Endothelial cell of umbilical vein (primary cell): ENCODE results near the gene RBL1. TPM values are rescaled to one million over a fixed set of nuclear protein-coding genes. Genes with fewer than 3 reads are reported as not detected.

Source experiments
- BruUV-seq: library from RNA; stranded (reverse); fragments of 400-500 nt; replicated peaks from 2 replicates; lab custom pipeline; 2021; lab: Mats Ljungman, UMichigan
- CTCF ChIA-PET: fragments of 300-600, 350-600 bp; sonication (Branson Sonifier 250); formaldehyde crosslinking; loops from one replicate; lab custom pipeline; 2021; ENCODE audit warnings: antibody characterized with exemption, inconsistent platforms; lab: Charles Lee
- POLR2A ChIA-PET: fragments of 300-600, 350-600 bp; sonication (Branson Sonifier 250); formaldehyde crosslinking; loops from one replicate; lab custom pipeline; 2021; ENCODE audit warnings: antibody characterized with exemption, inconsistent platforms; lab: Charles Lee
- DNase-seq: peaks from one replicate; pipeline ENCODE4 v3.0.0-alpha.2; 2011; ENCODE audit warnings: low read depth, low spot score
- FAIRE-seq: peaks from 2 replicates; lab custom pipeline; 2011; peaks lifted over from hg19 to GRCh38; lab: Jason Lieb, UNC
- H2AFZ ChIP-seq: 2 replicates; pipeline ENCODE4 v1.6.0; 2012; ENCODE audit warnings: low read depth, low read length, control low read depth, inconsistent platforms
- H3K27ac ChIP-seq: 2 replicates; pipeline ENCODE4 v1.5.1; 2011; ENCODE audit warnings: low read depth, mild to moderate bottlenecking, control low read depth, low read length, moderate library complexity; ENCODE audit not compliant: insufficient read depth
- H3K27me3 ChIP-seq, 2 experiments: 2 replicates each; pipeline versions ENCODE4 v1.6.0 to v1.6.1; 2011; ENCODE audit warnings: low read length in 2 of 2, mixed read lengths in 1 of 2; ENCODE audit not compliant: control insufficient read depth in 2 of 2, insufficient read depth in 2 of 2
- H3K36me3 ChIP-seq, 2 experiments: 2 replicates in 1 of 2; 3 replicates in 1 of 2; pipeline ENCODE4 v1.5.1; 2011; ENCODE audit warnings: low read length in 2 of 2, mild to moderate bottlenecking in 1 of 2, moderate library complexity in 1 of 2; ENCODE audit not compliant: control insufficient read depth in 2 of 2, insufficient read depth in 2 of 2; ENCODE audit errors: extremely low read depth in 1 of 2
- H3K4me1 ChIP-seq: 3 replicates; pipeline ENCODE4 v1.5.1; 2011; ENCODE audit warnings: mild to moderate bottlenecking, low read length; ENCODE audit not compliant: control insufficient read depth, insufficient read depth; ENCODE audit errors: extremely low read depth
- H3K4me2 ChIP-seq: 2 replicates; pipeline ENCODE4 v1.6.1; 2011; ENCODE audit warnings: low read length, control low read depth, mixed read lengths; ENCODE audit not compliant: insufficient read depth
- H3K4me3 ChIP-seq, 3 experiments: fragments of 200-600 bp in 1 of 3; sonication (generic), shearing (Covaris generic) in 1 of 3; replicated peaks in 1 of 3; 2 replicates each; pipeline ENCODE4 v1.5.1; 2011 to 2016; ENCODE audit warnings: control low read depth in 3 of 3, low read length in 3 of 3, mild to moderate bottlenecking in 2 of 3, inconsistent platforms in 1 of 3, low read depth in 1 of 3, moderate library complexity in 1 of 3; ENCODE audit not compliant: insufficient read depth in 1 of 3
- H3K79me2 ChIP-seq: 2 replicates; pipeline ENCODE4 v1.6.0; 2012; ENCODE audit warnings: low read length, inconsistent platforms; ENCODE audit not compliant: control insufficient read depth, insufficient read depth
- H3K9ac ChIP-seq: replicated peaks from 2 replicates; pipeline ENCODE3; 2011; ENCODE audit warnings: low read length, control low read depth; ENCODE audit not compliant: insufficient read depth; ENCODE audit errors: extremely low read depth
- H3K9me1 ChIP-seq: replicated peaks from 3 replicates; pipeline ENCODE4 v1.6.0; 2011; ENCODE audit warnings: mild to moderate bottlenecking, low read length; ENCODE audit not compliant: control insufficient read depth, insufficient read depth; ENCODE audit errors: extremely low read depth
- H3K9me3 ChIP-seq: replicated peaks from 2 replicates; pipeline ENCODE4 v1.5.1; 2012; ENCODE audit warnings: low read length, inconsistent platforms; ENCODE audit not compliant: control insufficient read depth, insufficient read depth
- H4K20me1 ChIP-seq: replicated peaks from 2 replicates; pipeline ENCODE3; 2011; ENCODE audit warnings: mild to moderate bottlenecking, low read length; ENCODE audit not compliant: control insufficient read depth, insufficient read depth; ENCODE audit errors: extremely low read depth
- EZH2 ChIP-seq: IDR thresholded peaks from 2 replicates; pipeline ENCODE4 v1.6.1; 2012; ENCODE audit warnings: borderline replicate concordance, low read depth, mild to moderate bottlenecking, moderate library complexity, low read length, inconsistent platforms; ENCODE audit not compliant: severe bottlenecking
- FOS ChIP-seq: IDR thresholded peaks from 2 replicates; pipeline ENCODE4 v1.6.1; 2011; ENCODE audit warnings: mild to moderate bottlenecking, low read length, moderate library complexity, borderline replicate concordance; ENCODE audit not compliant: insufficient read depth
- GATA2 ChIP-seq: IDR thresholded peaks from 2 replicates; pipeline ENCODE4 v1.7.0; 2011; ENCODE audit warnings: low read depth, mild to moderate bottlenecking, moderate library complexity, mixed read lengths, low read length; ENCODE audit not compliant: insufficient read length, insufficient read depth
- JUN ChIP-seq: IDR thresholded peaks from 2 replicates; pipeline ENCODE4 v1.6.1; 2011; ENCODE audit warnings: borderline replicate concordance, low read depth; ENCODE audit not compliant: insufficient read length, insufficient read depth
- MAX ChIP-seq: IDR thresholded peaks from 2 replicates; pipeline ENCODE4 v1.6.1; 2011; ENCODE audit not compliant: insufficient read depth, insufficient read length
- MYC ChIP-seq: IDR thresholded peaks from one replicate; pipeline ENCODE4 v1.6.1; 2011; ENCODE audit warnings: mild to moderate bottlenecking, low read depth, low read length
- POLR2A ChIP-seq: IDR thresholded peaks from 2 replicates; pipeline ENCODE4 v1.6.1; 2012; ENCODE audit warnings: low read depth, mild to moderate bottlenecking, control low read depth, low read length
- POLR2AphosphoS5 ChIP-seq: IDR thresholded peaks from 2 replicates; pipeline ENCODE4 v1.6.1; 2012; ENCODE audit warnings: low read depth, mild to moderate bottlenecking, control low read depth, low read length, moderate library complexity; ENCODE audit not compliant: insufficient read depth
- dilution Hi-C: fragments of 300-500 bp; cut with MboI; formaldehyde crosslinking; loops from one replicate; pipeline ENCODE4 v1.15.0; 2019; ENCODE audit warnings: low sequenced_read_pairs; ENCODE audit not compliant: extremely low pct_ligation_motif_present
- intact Hi-C: fragments of 100-400 bp; cut with micrococcal nuclease; formaldehyde crosslinking; loops from one replicate; pipeline ENCODE4 v1.10.0; 2022
- polyA plus RNA-seq, 4 experiments: library from polyadenylated mRNA; depleted of rRNA in 3 of 4; stranded (reverse) in 3 of 4; unstranded in 1 of 4; fragments of >200 nt; gene quantifications; 2 replicates each; pipeline versions ENCODE4 v1.2.1 to v1.2.3, GENCODE V29; 2011 to 2012; ENCODE audit warnings: missing spikeins in 1 of 4
- total RNA-seq: library from RNA; stranded (reverse); gene quantifications from 2 replicates; pipeline ENCODE4 v1.2.3, GENCODE V29; 2021
- TF ChIP-seq, protein P1 (sequence below), 2 donors: IDR thresholded peaks; 1 replicate in 1 of 2; 2 replicates in 1 of 2; pipeline ENCODE4 v1.5.1; 2011; ENCODE audit warnings: low read length in 2 of 2, mild to moderate bottlenecking in 2 of 2, moderate library complexity in 2 of 2, control low read depth in 1 of 2, inconsistent platforms in 1 of 2, low read depth in 1 of 2; ENCODE audit not compliant: insufficient read depth in 1 of 2; ENCODE audit errors: extremely low read depth in 1 of 2

RBL1 gene
- total and polyA plus RNA-seq, 2 donors (not counting 3 experiments of a cell fraction or from before 2014, with no cell fraction given), result 3.1 to 20.1 TPM

GRCh38 chr20:37142708-37143107 lies 46.9 kb upstream of the RBL1 start:
- H3K9me3 ChIP-seq, result no peaks in the 10 kb centered on the region
- H3K4me3 ChIP-seq, result no peak overlapping the region
- TF ChIP-seq MAX, result no peak
- no peaks in the 10 kb centered on the region for H3K9me1 ChIP-seq
- H4K20me1 ChIP-seq, result no peaks in the 10 kb centered on the region
- H3K9ac ChIP-seq, result no peak overlapping the region
- POLR2A ChIA-PET, result no interaction called here
- no peaks in the 10 kb centered on the region for H3K36me3 ChIP-seq
- no TSS peak for BruUV-seq
- H3K4me1 ChIP-seq, result no peaks in the 10 kb centered on the region
- dilution Hi-C loops (no loop called here), intact Hi-C loops (no loop called here)
- DNase-seq (no peak), FAIRE-seq (no peak)
- CTCF ChIA-PET, result no interaction called here
- no peaks in the 10 kb centered on the region for H3K27me3 ChIP-seq
- H2AFZ ChIP-seq, result no peak overlapping the region
- H3K4me2 ChIP-seq, result no peak overlapping the region
- H3K79me2 ChIP-seq, result no peaks in the 10 kb centered on the region
- H3K27ac ChIP-seq, result no peak overlapping the region

GRCh38 chr20:37137547-37137946 lies 41.8 kb upstream of the RBL1 start:
- Histone ChIP-seq H3K4me3 (no peak overlapping the region), H3K9me1 (no peaks in the 10 kb centered on the region), H2AFZ (no peak overlapping the region), H3K36me3 (no peaks in the 10 kb centered on the region), H3K27ac (no peak overlapping the region), H3K9ac (no peak overlapping the region), H4K20me1 (no peaks in the 10 kb centered on the region), H3K9me3 (no peaks in the 10 kb centered on the region), H3K79me2 (no peaks in the 10 kb centered on the region), H3K4me1 (no peaks in the 10 kb centered on the region), H3K4me2 (no peak overlapping the region), H3K27me3 (peaks cover 4 to 5% of the 10 kb centered on the region in 2 experiments)
- POLR2A ChIA-PET, result no interaction called here
- TF ChIP-seq MYC, result no peak
- TF ChIP-seq, protein P1, sequence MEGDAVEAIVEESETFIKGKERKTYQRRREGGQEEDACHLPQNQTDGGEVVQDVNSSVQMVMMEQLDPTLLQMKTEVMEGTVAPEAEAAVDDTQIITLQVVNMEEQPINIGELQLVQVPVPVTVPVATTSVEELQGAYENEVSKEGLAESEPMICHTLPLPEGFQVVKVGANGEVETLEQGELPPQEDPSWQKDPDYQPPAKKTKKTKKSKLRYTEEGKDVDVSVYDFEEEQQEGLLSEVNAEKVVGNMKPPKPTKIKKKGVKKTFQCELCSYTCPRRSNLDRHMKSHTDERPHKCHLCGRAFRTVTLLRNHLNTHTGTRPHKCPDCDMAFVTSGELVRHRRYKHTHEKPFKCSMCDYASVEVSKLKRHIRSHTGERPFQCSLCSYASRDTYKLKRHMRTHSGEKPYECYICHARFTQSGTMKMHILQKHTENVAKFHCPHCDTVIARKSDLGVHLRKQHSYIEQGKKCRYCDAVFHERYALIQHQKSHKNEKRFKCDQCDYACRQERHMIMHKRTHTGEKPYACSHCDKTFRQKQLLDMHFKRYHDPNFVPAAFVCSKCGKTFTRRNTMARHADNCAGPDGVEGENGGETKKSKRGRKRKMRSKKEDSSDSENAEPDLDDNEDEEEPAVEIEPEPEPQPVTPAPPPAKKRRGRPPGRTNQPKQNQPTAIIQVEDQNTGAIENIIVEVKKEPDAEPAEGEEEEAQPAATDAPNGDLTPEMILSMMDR (IDR thresholded peaks at IDR 0.05; ENCODE audit: extremely low read depth in 1 of 2, insufficient read depth in 1 of 2, low read depth in 1 of 2, low read length in 2 of 2), result no peak
- no peak for TF ChIP-seq POLR2AphosphoS5
- TF ChIP-seq MAX, result no peak
- TF ChIP-seq EZH2, result no peak
- TF ChIP-seq POLR2A, result no peak
- no peak for TF ChIP-seq GATA2
- TF ChIP-seq JUN, result no peak
- TF ChIP-seq FOS, result no peak
- intact Hi-C loops, result no loop called here
- dilution Hi-C loops, result no loop called here
- FAIRE-seq (no peak), DNase-seq (no peak)
- BruUV-seq, result no TSS peak
- CTCF ChIA-PET, result no interaction called here
